Activated CD4-positive, alpha-beta memory T cell treated with anti-CD3 and anti-CD28 coated beads for 36 hours (primary cell): Measurements from ENCODE around the gene S1PR3. TPM values are rescaled to one million over a fixed set of nuclear protein-coding genes. Genes with fewer than 3 reads are reported as not detected.

Source experiments
- CTCF ChIA-PET: fragments of 350-600 bp; sonication (Branson Sonifier 250); formaldehyde crosslinking; loops from one replicate; lab custom pipeline; 2021; ENCODE audit warnings: antibody characterized with exemption, inconsistent platforms; lab: Charles Lee
- POLR2A ChIA-PET: fragments of 350-600 bp; sonication (Branson Sonifier 250); formaldehyde crosslinking; loops from one replicate; lab custom pipeline; 2021; ENCODE audit warnings: antibody characterized with exemption; lab: Charles Lee
- DNase-seq: peaks from one replicate; pipeline ENCODE4 v3.0.0-alpha.2; 2020
- H3K27ac Mint-ChIP-seq: one replicate; pipeline ENCODE4 v1.8.0; 2021; ENCODE audit warnings: mixed read lengths
- H3K27me3 Mint-ChIP-seq: one replicate; pipeline ENCODE4 v1.8.0; 2021; ENCODE audit warnings: mixed read lengths
- H3K36me3 Mint-ChIP-seq: one replicate; pipeline ENCODE4 v1.8.0; 2021; ENCODE audit warnings: mixed read lengths
- H3K4me1 Mint-ChIP-seq: one replicate; pipeline ENCODE4 v1.8.0; 2021; ENCODE audit warnings: low read depth, mixed read lengths
- H3K4me3 Mint-ChIP-seq: one replicate; pipeline ENCODE4 v1.8.0; 2021; ENCODE audit warnings: mild to moderate bottlenecking, mixed read lengths
- H3K9me3 Mint-ChIP-seq: one replicate; pipeline ENCODE4 v1.8.0; 2021; ENCODE audit warnings: mixed read lengths
- intact Hi-C: fragments of 100-400 bp; cut with micrococcal nuclease; formaldehyde crosslinking; loops from one replicate; pipeline ENCODE4 v1.15.1; 2023
- total RNA-seq, 2 experiments: library from RNA; stranded (reverse); gene quantifications; one replicate each; pipeline ENCODE4 v1.2.3, GENCODE V29; 2021

S1PR3 gene
- total RNA-seq, 2 experiments from 2014 or later = 0.70 to 1.4 TPM

DNA sequence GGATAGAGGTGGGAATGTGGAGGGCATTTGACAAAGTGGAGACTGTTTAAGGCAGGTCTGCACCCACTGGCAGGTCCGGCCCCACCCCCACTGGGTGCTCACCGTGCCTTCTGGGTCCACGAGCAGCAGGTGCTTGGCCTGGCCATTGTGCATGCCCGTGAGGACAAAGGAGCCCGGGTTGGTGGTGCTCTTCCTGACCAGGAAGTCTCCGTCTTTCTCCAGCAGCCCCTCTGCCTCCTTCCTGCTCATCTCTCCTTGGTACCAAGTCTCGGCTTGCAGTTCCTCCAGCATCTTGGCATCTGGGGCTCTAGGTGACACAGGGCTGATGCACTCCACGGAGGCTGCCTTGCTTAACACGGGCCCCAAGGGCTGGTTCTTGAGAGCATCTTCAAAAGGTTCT, 46.6 kb downstream of the S1PR3 start:
- Mint-ChIP-seq H3K4me3 (no peak overlapping the region), H3K27ac (no peak overlapping the region)
- no peak for DNase-seq

GRCh38 chr9:89038382-89039103, 47.3 kb downstream of the S1PR3 start:
- H3K4me1 Mint-ChIP-seq = no peaks in the 10 kb centered on the region
- H3K27me3 Mint-ChIP-seq = peaks cover 10% of the 10 kb centered on the region
- POLR2A ChIA-PET = no interaction called here
- H3K27ac Mint-ChIP-seq = no peak overlapping the region
- H3K4me3 Mint-ChIP-seq = no peak overlapping the region
- intact Hi-C loops = no loop called here
- CTCF ChIA-PET = no interaction called here
- no peak for DNase-seq
- no peaks in the 10 kb centered on the region for H3K9me3 Mint-ChIP-seq
- H3K36me3 Mint-ChIP-seq = no peaks in the 10 kb centered on the region

More for the DNA sequence above, 46.6 kb downstream of the S1PR3 start:
- H3K9me3 Mint-ChIP-seq = no peaks in the 10 kb centered on the region
- ChIA-PET POLR2A (no interaction called here), CTCF (no interaction called here)
- intact Hi-C loops = no loop called here
- peaks cover 12% of the 10 kb centered on the region for H3K27me3 Mint-ChIP-seq
- no peaks in the 10 kb centered on the region for H3K36me3 Mint-ChIP-seq
- no peaks in the 10 kb centered on the region for H3K4me1 Mint-ChIP-seq

DNA sequence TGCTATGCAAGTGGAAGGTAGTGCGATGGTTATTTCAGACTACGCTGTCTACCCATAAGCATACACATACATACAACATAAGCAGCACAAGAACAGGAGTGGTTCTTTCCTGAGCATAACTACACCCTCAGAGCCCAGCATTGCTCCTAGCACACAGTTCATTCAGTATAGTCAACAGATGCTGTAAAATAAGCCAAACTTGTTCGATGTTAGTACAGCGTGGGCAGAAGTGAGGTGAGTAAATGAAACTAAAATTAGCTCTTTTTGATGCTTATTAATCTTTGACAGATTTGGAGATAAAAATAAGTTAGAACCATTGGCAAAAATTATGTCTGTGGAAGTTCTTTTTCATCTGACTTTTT, 47.8 kb downstream of the S1PR3 start:
- intact Hi-C loops = no loop called here
- no peak for DNase-seq
- peaks cover 10% of the 10 kb centered on the region for H3K27me3 Mint-ChIP-seq
- H3K4me3 Mint-ChIP-seq = no peak overlapping the region
- no peaks in the 10 kb centered on the region for H3K9me3 Mint-ChIP-seq
- no peak overlapping the region for H3K27ac Mint-ChIP-seq
- no peaks in the 10 kb centered on the region for H3K4me1 Mint-ChIP-seq
- ChIA-PET CTCF (no interaction called here), POLR2A (no interaction called here)
- H3K36me3 Mint-ChIP-seq = no peaks in the 10 kb centered on the region

GRCh38 chr9:89039664-89040063, 48.4 kb downstream of the S1PR3 start:
- H3K9me3 Mint-ChIP-seq = no peaks in the 10 kb centered on the region
- POLR2A ChIA-PET = no interaction called here
- no peak for DNase-seq
- no peaks in the 10 kb centered on the region for H3K4me1 Mint-ChIP-seq
- CTCF ChIA-PET = no interaction called here
- no peak overlapping the region for H3K27ac Mint-ChIP-seq
- H3K36me3 Mint-ChIP-seq = no peaks in the 10 kb centered on the region
- H3K27me3 Mint-ChIP-seq = peaks cover 5% of the 10 kb centered on the region
- no peak overlapping the region for H3K4me3 Mint-ChIP-seq
- intact Hi-C loops = no loop called here

- ChIA-PET POLR2A (no interaction called here), CTCF (no interaction called here)
- intact Hi-C loops = no loop called here
- H3K27me3 Mint-ChIP-seq = peaks cover 2% of the 10 kb centered on the region
- no peak overlapping the region for H3K4me3 Mint-ChIP-seq
- no peaks in the 10 kb centered on the region for H3K4me1 Mint-ChIP-seq
- no peak overlapping the region for H3K27ac Mint-ChIP-seq
- DNase-seq = no peak
- no peaks in the 10 kb centered on the region for H3K9me3 Mint-ChIP-seq
- H3K36me3 Mint-ChIP-seq = no peaks in the 10 kb centered on the region
Observed at GRCh38 chr9:89042984-89043383, 51.7 kb downstream of the S1PR3 start.

- H3K27me3 Mint-ChIP-seq = peaks cover 3% of the 10 kb centered on the region
- ChIA-PET POLR2A (no interaction called here), CTCF (no interaction called here)
- H3K9me3 Mint-ChIP-seq = no peaks in the 10 kb centered on the region
- no peak overlapping the region for H3K27ac Mint-ChIP-seq
- H3K4me3 Mint-ChIP-seq = no peak overlapping the region
- no peak for DNase-seq
- intact Hi-C loops = no loop called here
- H3K4me1 Mint-ChIP-seq = no peaks in the 10 kb centered on the region
- H3K36me3 Mint-ChIP-seq = no peaks in the 10 kb centered on the region
Observed at GRCh38 chr9:89044104-89044503, 52.8 kb downstream of the S1PR3 start.

DNA sequence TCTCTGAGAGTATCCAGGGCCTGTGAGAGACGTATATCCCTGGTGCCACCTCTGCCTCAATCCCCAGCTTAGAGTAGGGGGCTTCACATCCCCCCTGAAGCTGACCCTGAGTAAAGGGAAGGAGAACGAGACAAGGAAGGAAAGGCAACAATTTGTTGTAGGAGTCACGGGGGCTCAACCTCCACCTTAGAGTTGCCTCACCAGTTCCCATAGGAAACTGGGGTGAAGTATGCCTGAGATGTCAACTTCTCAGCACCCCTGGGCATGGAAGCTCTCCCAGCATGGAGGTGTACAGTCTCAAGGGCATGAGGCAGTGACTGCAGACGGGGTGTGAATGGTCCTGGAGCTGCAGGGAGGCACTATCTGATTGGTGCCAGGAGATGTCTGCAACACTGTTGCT, 53.6 kb downstream of the S1PR3 start:
- no peak for DNase-seq
- Mint-ChIP-seq H3K27ac (no peak overlapping the region), H3K4me3 (no peak overlapping the region), H3K4me1 (no peaks in the 10 kb centered on the region), H3K27me3 (peaks cover 3% of the 10 kb centered on the region), H3K36me3 (no peaks in the 10 kb centered on the region), H3K9me3 (no peaks in the 10 kb centered on the region)
- ChIA-PET POLR2A (no interaction called here), CTCF (no interaction called here)
- intact Hi-C loops = no loop called here

- ChIA-PET POLR2A (no interaction called here), CTCF (no interaction called here)
- Mint-ChIP-seq H3K36me3 (no peaks in the 10 kb centered on the region), H3K27me3 (peaks cover 3% of the 10 kb centered on the region), H3K4me1 (no peaks in the 10 kb centered on the region), H3K9me3 (no peaks in the 10 kb centered on the region), H3K4me3 (no peak overlapping the region), H3K27ac (no peak overlapping the region)
- DNase-seq = no peak
- intact Hi-C loops = no loop called here
Observed at GRCh38 chr9:89046832-89047231, 55.6 kb downstream of the S1PR3 start.

DNA sequence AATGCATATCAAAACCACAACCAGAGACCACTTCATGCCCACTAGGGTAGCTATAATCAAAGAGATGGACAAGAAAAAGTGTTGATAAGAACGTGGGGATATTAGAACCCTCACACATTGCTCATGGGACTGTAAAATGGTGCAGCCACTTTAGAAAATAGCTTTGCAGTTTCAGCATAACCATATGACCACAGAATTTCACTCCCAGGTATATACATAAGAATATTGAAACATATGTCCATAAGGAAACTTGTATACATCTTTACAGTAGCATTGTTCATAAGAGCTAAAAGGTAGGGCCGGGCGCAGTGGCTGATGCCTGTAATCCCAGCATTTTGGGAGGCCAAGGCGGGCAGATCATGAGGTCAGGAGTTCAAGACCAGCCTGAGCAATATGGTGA, 56.4 kb downstream of the S1PR3 start:
- Mint-ChIP-seq H3K4me3 (no peak overlapping the region), H3K27ac (no peak overlapping the region), H3K27me3 (peaks cover 3% of the 10 kb centered on the region), H3K9me3 (no peaks in the 10 kb centered on the region), H3K36me3 (no peaks in the 10 kb centered on the region), H3K4me1 (no peaks in the 10 kb centered on the region)
- no peak for DNase-seq
- intact Hi-C loops = no loop called here
- ChIA-PET CTCF (no interaction called here), POLR2A (interaction anchor here (0.6 kb wide), 1 partner anchor 45 kb away, joined by 4 read pairs; no protein-coding TSS in a partner anchor)

- H3K9me3 Mint-ChIP-seq = no peaks in the 10 kb centered on the region
- intact Hi-C loops = no loop called here
- H3K27me3 Mint-ChIP-seq = peaks cover 3% of the 10 kb centered on the region
- ChIA-PET POLR2A (no interaction called here), CTCF (no interaction called here)
- H3K36me3 Mint-ChIP-seq = no peaks in the 10 kb centered on the region
- H3K27ac Mint-ChIP-seq = no peak overlapping the region
- no peak for DNase-seq
- H3K4me1 Mint-ChIP-seq = no peaks in the 10 kb centered on the region
- no peak overlapping the region for H3K4me3 Mint-ChIP-seq
Observed at GRCh38 chr9:89048616-89049015, 57.3 kb downstream of the S1PR3 start.

DNA sequence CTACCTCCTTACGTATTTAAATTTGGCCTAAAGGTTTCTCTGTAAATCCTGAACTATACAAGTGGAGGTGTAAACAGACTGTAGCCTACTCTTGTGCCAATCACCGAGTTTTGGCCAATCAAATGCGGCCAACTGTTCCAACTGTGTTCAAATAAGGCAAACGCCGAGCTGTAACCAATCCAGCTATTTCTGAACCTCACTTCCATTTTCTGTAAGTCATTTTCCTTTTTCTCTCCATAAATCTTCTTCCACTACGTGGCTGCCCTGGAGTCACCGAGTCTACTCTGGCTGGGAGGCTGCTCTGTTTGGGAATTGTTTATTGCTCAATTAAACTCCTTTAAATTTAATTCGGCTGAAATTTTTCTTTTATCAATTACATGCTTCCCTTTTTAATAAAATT, 58.4 kb downstream of the S1PR3 start:
- intact Hi-C loops = no loop called here
- no peak overlapping the region for H3K27ac Mint-ChIP-seq
- CTCF ChIA-PET = no interaction called here
- no peak overlapping the region for H3K4me3 Mint-ChIP-seq
- peaks cover 3% of the 10 kb centered on the region for H3K27me3 Mint-ChIP-seq
- no peaks in the 10 kb centered on the region for H3K36me3 Mint-ChIP-seq
- no peak for DNase-seq
- no peaks in the 10 kb centered on the region for H3K4me1 Mint-ChIP-seq
- POLR2A ChIA-PET = no interaction called here
- H3K9me3 Mint-ChIP-seq = no peaks in the 10 kb centered on the region

DNA sequence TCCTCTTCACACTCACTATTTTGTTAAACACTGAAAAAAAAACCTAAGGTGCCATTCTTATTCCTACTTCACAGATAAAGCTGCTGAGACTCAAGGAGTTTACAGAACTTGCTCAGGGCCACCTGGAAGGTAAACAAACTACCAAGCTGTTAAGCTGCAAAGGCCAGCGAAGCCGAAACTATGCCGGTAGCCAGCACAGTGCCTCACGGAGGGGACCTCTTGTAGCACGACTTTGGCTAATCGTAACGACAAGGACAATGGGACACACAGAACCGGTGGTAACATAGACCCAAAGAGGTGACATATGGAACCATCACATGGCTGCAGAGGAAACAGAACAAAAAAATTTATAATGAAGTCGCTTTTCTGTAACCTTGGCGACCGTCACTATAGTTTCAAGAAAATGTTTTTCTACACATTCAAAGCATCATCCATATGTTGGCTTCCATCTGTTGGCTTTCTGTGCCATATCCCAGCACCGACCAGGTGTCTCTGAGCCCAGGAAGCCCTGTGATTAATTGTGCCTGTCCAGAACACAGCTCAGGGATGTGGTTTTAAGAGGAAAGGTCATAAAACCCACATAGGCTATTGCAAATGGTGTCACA, 60.3 kb downstream of the S1PR3 start:
- no peaks in the 10 kb centered on the region for H3K36me3 Mint-ChIP-seq
- peaks cover 7% of the 10 kb centered on the region for H3K27me3 Mint-ChIP-seq
- POLR2A ChIA-PET = no interaction called here
- H3K4me1 Mint-ChIP-seq = no peaks in the 10 kb centered on the region
- intact Hi-C loops = no loop called here
- no peak overlapping the region for H3K4me3 Mint-ChIP-seq
- no peak for DNase-seq
- CTCF ChIA-PET = no interaction called here
- no peak overlapping the region for H3K27ac Mint-ChIP-seq
- H3K9me3 Mint-ChIP-seq = no peaks in the 10 kb centered on the region

- DNase-seq = no peak
- Mint-ChIP-seq H3K36me3 (no peaks in the 10 kb centered on the region), H3K4me1 (no peaks in the 10 kb centered on the region), H3K4me3 (no peak overlapping the region), H3K27ac (no peak overlapping the region), H3K27me3 (peaks cover 5% of the 10 kb centered on the region), H3K9me3 (no peaks in the 10 kb centered on the region)
- intact Hi-C loops = no loop called here
- CTCF ChIA-PET = no interaction called here
- POLR2A ChIA-PET = no interaction called here
Observed at GRCh38 chr9:89052470-89053097, 61.3 kb downstream of the S1PR3 start.
